ENCODE measurements around the gene CERT1. TPM values are rescaled to one million over a fixed set of nuclear protein-coding genes. Genes with fewer than 3 reads are reported as not detected.
"Not testable (repeated sequence)": the region's sequence is repeated elsewhere in the genome, so short reads cannot be mapped to it uniquely, and the experiment has no call there.

Gene CERT1
- total RNA-seq, 1 donor from 2014 or later, result 11.7 TPM

DNA sequence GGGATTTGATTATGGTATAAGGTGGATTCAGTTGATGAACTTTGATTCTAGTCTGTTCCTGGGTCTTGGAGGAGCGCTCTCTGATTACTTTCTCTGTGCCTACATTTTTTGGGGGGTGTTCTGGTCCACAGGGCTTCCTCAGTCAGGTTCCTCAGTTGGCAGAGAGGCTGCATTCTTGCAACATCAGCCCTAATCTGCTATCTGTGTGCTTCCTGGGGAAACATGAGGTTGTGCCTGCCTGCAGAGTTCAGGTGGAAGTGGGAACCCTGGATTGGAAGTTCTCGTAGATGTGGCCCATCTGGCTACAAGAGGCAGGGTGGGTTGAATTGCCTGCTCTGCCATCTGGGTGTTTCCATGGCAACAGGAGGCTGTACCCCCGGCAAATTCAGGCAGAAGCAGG lies 24.7 kb upstream of the CERT1 start:
- no peak overlapping the region for H3K4me3 ChIP-seq (ENCODE audit: low read depth, low read length)
- TF ChIP-seq, protein P1, sequence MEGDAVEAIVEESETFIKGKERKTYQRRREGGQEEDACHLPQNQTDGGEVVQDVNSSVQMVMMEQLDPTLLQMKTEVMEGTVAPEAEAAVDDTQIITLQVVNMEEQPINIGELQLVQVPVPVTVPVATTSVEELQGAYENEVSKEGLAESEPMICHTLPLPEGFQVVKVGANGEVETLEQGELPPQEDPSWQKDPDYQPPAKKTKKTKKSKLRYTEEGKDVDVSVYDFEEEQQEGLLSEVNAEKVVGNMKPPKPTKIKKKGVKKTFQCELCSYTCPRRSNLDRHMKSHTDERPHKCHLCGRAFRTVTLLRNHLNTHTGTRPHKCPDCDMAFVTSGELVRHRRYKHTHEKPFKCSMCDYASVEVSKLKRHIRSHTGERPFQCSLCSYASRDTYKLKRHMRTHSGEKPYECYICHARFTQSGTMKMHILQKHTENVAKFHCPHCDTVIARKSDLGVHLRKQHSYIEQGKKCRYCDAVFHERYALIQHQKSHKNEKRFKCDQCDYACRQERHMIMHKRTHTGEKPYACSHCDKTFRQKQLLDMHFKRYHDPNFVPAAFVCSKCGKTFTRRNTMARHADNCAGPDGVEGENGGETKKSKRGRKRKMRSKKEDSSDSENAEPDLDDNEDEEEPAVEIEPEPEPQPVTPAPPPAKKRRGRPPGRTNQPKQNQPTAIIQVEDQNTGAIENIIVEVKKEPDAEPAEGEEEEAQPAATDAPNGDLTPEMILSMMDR (conservative IDR thresholded peaks at IDR 0.05; ENCODE audit: low read depth, low read length), result no peak
- no peak for DNase-seq (ENCODE audit: low read depth)

- TF ChIP-seq, protein P1 (conservative IDR thresholded peaks at IDR 0.05; ENCODE audit: low read depth, low read length), result no peak
- no peak overlapping the region for H3K4me3 ChIP-seq (ENCODE audit: low read depth, low read length)
- no peak for DNase-seq (ENCODE audit: low read depth)
Observed at GRCh38 chr5:75534734-75535133, 23.3 kb upstream of the CERT1 start.

- H3K4me3 ChIP-seq (ENCODE audit: low read depth, low read length); DNase-seq (ENCODE audit: low read depth): not testable (repeated sequence)
Observed at GRCh38 chr5:75533716-75534115, 22.3 kb upstream of the CERT1 start.

GRCh38 chr5:75532190-75532589 lies 20.8 kb upstream of the CERT1 start:
- no peak for DNase-seq (ENCODE audit: low read depth)
- TF ChIP-seq, protein P1 (conservative IDR thresholded peaks at IDR 0.05; ENCODE audit: low read depth, low read length), result no peak
- no peak overlapping the region for H3K4me3 ChIP-seq (ENCODE audit: low read depth, low read length)

DNA sequence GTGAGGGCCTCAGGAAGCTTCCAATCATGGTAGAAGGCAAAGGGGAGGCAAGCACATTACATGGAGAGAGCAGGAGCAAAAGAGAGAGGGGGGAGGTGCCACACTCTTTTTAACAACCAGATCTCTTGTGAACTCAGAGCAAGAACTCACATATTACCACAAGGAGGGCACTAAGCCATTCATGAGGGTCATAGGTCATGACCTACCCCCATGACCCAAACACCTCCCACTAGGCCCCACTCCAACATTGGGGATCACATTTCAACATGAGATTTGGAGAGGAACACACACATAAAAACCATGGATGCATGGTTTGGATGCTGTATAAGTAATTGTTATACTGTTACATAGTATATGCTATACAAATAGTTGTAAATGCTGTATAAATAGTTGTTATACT lies 17.8 kb upstream of the CERT1 start:
- no peak for DNase-seq (ENCODE audit: low read depth)
- TF ChIP-seq, protein P1 (conservative IDR thresholded peaks at IDR 0.05; ENCODE audit: low read depth, low read length), result no peak

DNA sequence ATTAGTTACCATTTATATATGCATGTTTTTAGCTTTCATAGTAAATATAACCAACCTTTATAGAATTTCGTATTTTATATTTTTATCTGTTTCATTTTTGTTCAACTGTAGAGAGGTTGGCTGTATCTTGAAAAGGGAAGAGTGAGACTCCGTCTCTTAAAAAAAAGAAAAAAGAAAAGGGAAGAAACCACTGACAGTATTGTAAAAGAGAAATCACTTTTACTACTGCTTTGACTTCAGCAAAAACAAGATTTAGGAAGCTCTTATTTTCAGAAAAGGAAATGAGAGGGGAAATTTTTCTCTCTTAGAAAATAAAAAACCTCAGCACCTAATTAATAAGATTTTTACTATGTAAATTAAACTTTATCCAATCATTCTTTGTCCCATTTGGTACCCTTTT lies 14.6 kb upstream of the CERT1 start:
- no peak for DNase-seq (ENCODE audit: low read depth)
- TF ChIP-seq, protein P1 (conservative IDR thresholded peaks at IDR 0.05; ENCODE audit: low read depth, low read length), result no peak
- no peak overlapping the region for H3K4me3 ChIP-seq (ENCODE audit: low read depth, low read length)

More for the DNA sequence above, 17.8 kb upstream of the CERT1 start:
- H3K4me3 ChIP-seq (ENCODE audit: low read depth, low read length), result no peak overlapping the region

- no peak for DNase-seq (ENCODE audit: low read depth)
- TF ChIP-seq, protein P1 (conservative IDR thresholded peaks at IDR 0.05; ENCODE audit: low read depth, low read length), result no peak
Observed at GRCh38 chr5:75525344-75525743, 13.9 kb upstream of the CERT1 start.

DNA sequence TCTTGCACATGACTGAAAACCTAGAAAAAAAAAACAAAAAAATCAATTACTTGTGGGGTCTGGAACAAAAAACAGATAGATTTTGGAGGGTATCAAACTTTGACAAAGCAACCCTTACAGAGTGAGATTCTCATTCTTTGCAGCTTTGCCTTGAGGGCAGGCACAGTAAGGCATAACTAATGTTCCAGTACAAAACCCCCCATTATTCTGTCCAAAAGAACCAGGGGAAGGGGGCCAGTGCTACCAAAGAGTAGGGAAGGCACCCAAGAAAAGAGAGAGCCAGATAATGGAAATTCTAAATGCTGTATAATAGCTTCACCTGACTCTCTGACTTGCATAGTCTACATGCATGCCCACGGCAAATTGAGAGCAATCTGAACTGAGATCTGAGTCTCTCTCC lies 13.2 kb upstream of the CERT1 start:
- DNase-seq (ENCODE audit: low read depth), result no peak
- no peak overlapping the region for H3K4me3 ChIP-seq (ENCODE audit: low read depth, low read length)
- TF ChIP-seq, protein P1 (conservative IDR thresholded peaks at IDR 0.05; ENCODE audit: low read depth, low read length), result no peak

More at GRCh38 chr5:75525344-75525743, 13.9 kb upstream of the CERT1 start:
- H3K4me3 ChIP-seq (ENCODE audit: low read depth, low read length), result no peak overlapping the region

Data from epithelial cell of proximal tubule (primary cell).